Transverse colon (tissue), 4 donors: ENCODE results near the gene CTCF. TPM values are rescaled to one million over a fixed set of nuclear protein-coding genes. Genes with fewer than 3 reads are reported as not detected.

ENCODE experiments used
- DNase-seq: peaks from one replicate; pipeline ENCODE4 v3.0.0-alpha.2; 2019
- H3K27ac ChIP-seq, 4 donors: fragments of 200-600 bp; sonication (generic); 2 replicates each; pipeline ENCODE4 v1.5.1; 2016 to 2018; ENCODE audit warnings: inconsistent platforms in 4 of 4
- H3K27me3 ChIP-seq: fragments of 200-600 bp; sonication (generic); 2 replicates; pipeline ENCODE4 v1.5.1; 2017; ENCODE audit warnings: inconsistent platforms
- H3K36me3 ChIP-seq, 4 donors: fragments of 200-600 bp; sonication (generic); 2 replicates each; pipeline ENCODE4 v1.5.1; 2017 to 2019; ENCODE audit warnings: inconsistent platforms in 4 of 4
- H3K4me1 ChIP-seq, 4 donors: fragments of 200-600 bp; sonication (generic); 2 replicates each; pipeline ENCODE4 v1.5.1; 2017 to 2020; ENCODE audit warnings: inconsistent platforms in 4 of 4
- H3K4me3 ChIP-seq, 4 donors: fragments of 200-600 bp; sonication (generic); 1 replicate in 1 of 4; 2 replicates in 3 of 4; pipeline versions ENCODE4 v1.5.1 to v1.6.1; 2017 to 2019; ENCODE audit warnings: inconsistent platforms in 4 of 4
- H3K9me3 ChIP-seq, 2 donors: fragments of 200-600 bp; sonication (generic); 2 replicates each; pipeline ENCODE4 v1.5.1; 2017 to 2019; ENCODE audit warnings: inconsistent platforms in 2 of 2
- EP300 ChIP-seq: sonication (generic); formaldehyde crosslinking; IDR thresholded peaks from one replicate; pipeline ENCODE4 v1.6.1; 2017; ENCODE audit warnings: antibody characterized with exemption, low read depth
- POLR2A ChIP-seq: fragments of 450-650 bp; IDR thresholded peaks from one replicate; pipeline ENCODE4 v1.6.1; 2016; ENCODE audit warnings: antibody characterized with exemption, mild to moderate bottlenecking, moderate library complexity
- POLR2AphosphoS5 ChIP-seq, 3 donors: sonication (generic); formaldehyde crosslinking; IDR thresholded peaks; one replicate each; pipeline ENCODE4 v1.6.1; 2016; ENCODE audit warnings: antibody characterized with exemption in 3 of 3
- WGBS, 2 donors: methylation state at CpG; one replicate each; pipeline ENCODE4 v1.1.5; 2018; ENCODE audit warnings: low coverage in 1 of 2; 5-methylcytosine and 5-hydroxymethylcytosine counted together
- in situ Hi-C, 4 donors: fragments of 200-750 bp; cut with MboI; loops; one replicate each; pipeline versions ENCODE4 v1.15.0 to v1.15.1; 2017; ENCODE audit warnings: low sequenced_read_pairs in 3 of 4, low pct_ligation_motif_present in 1 of 4, low pct_unique_long_range_greater_than_20kb in 1 of 4
- intact Hi-C: fragments of 100-400 bp; cut with DNase I; formaldehyde crosslinking; loops from one replicate; pipeline ENCODE4 v1.15.1; 2023; ENCODE audit warnings: low total_unique reads
- total RNA-seq, 4 donors: library from RNA; depleted of rRNA; stranded (reverse); fragments of >200 nt; gene quantifications; one replicate each; pipeline ENCODE4 v1.1.0, GENCODE V29; 2016
- TF ChIP-seq, protein P1 (sequence below), 5 experiments: fragments of 200-600 bp in 3 of 5; fragments of 450-650 bp in 2 of 5; sonication (generic) in 3 of 5; IDR thresholded peaks; 1 replicate in 2 of 5; 2 replicates in 3 of 5; pipeline ENCODE4 v1.5.1; 2016 to 2017; ENCODE audit warnings: antibody characterized with exemption in 5 of 5, inconsistent platforms in 3 of 5, mild to moderate bottlenecking in 2 of 5, moderate library complexity in 1 of 5

Gene CTCF
- total RNA-seq, 4 donors from 2014 or later: 40.0 to 46.8 (median 41.9) TPM

DNA sequence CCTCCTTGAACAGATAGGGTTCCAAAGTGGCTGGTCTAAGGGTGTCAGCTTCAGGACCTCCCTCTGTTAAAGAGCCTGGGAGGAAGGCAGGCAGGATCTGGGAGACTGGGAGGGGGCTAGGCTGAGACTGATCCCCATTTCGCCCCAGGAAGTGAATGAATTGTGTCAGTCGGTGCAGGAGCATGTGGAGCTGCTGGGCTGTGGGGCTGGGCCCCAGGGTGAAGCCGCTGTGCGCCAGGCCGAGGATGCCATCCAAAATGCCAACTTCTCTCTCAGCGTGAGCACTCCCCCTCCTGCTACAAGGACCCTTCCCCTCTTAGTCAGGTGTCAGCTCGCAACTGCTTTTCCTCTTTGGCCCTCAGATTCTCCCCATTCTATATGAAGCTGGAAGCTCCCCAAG, 88.7 kb downstream of the CTCF start:
- DNase-seq: no peak
- H3K4me3 ChIP-seq: no peak overlapping the region
- intact Hi-C loops (no loop called here), in situ Hi-C loops (loop anchor here in 2 of 4 donors (25.0 kb wide), 1 partner anchor 89 kb away; the partner anchor contains the start of gene CTCF (in 2 of the 2))
- H3K27ac ChIP-seq: no peak overlapping the region
- 93% methylated on average over 7 of the region's 7 CpGs; no CpG with 5 or more reads in 1 of the 2 donors for WGBS, 2 donors
- H3K27me3 ChIP-seq: peaks cover 97% of the 10 kb centered on the region
- peaks cover 6 to 18% (median 10%) of the 10 kb centered on the region in 4 donors for H3K4me1 ChIP-seq
- TF ChIP-seq EP300 (no peak), POLR2A (no peak), POLR2AphosphoS5 (IDR thresholded peaks at IDR 0.05) (no peak)
- TF ChIP-seq, protein P1, sequence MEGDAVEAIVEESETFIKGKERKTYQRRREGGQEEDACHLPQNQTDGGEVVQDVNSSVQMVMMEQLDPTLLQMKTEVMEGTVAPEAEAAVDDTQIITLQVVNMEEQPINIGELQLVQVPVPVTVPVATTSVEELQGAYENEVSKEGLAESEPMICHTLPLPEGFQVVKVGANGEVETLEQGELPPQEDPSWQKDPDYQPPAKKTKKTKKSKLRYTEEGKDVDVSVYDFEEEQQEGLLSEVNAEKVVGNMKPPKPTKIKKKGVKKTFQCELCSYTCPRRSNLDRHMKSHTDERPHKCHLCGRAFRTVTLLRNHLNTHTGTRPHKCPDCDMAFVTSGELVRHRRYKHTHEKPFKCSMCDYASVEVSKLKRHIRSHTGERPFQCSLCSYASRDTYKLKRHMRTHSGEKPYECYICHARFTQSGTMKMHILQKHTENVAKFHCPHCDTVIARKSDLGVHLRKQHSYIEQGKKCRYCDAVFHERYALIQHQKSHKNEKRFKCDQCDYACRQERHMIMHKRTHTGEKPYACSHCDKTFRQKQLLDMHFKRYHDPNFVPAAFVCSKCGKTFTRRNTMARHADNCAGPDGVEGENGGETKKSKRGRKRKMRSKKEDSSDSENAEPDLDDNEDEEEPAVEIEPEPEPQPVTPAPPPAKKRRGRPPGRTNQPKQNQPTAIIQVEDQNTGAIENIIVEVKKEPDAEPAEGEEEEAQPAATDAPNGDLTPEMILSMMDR (IDR thresholded peaks at IDR 0.05): no peak
- H3K9me3 ChIP-seq: no peaks in the 10 kb centered on the region
- no peaks in the 10 kb centered on the region for H3K36me3 ChIP-seq

- in situ Hi-C loops (loop anchor here in 2 of 4 donors (25.0 kb wide), 1 partner anchor 90 kb away; the partner anchor contains the start of gene CTCF (in 2 of the 2)), intact Hi-C loops (no loop called here)
- Histone ChIP-seq H3K27me3 (peaks cover 89% of the 10 kb centered on the region), H3K9me3 (no peaks in the 10 kb centered on the region), H3K27ac (no peak overlapping the region), H3K4me3 (no peak overlapping the region), H3K4me1 (peaks cover 6 to 18% (median 10%) of the 10 kb centered on the region in 4 donors), H3K36me3 (no peaks in the 10 kb centered on the region)
- no peak for DNase-seq
- TF ChIP-seq, protein P1 (IDR thresholded peaks at IDR 0.05): no peak
- TF ChIP-seq POLR2AphosphoS5 (IDR thresholded peaks at IDR 0.05) (no peak), POLR2A (no peak), EP300 (no peak)
- 69% methylated on average over 4 of the region's 4 CpGs; no CpG with 5 or more reads in 1 of the 2 donors for WGBS, 2 donors
These were observed 89.5 kb downstream of the CTCF start for GRCh38 chr16:67651847-67652246.

GRCh38 chr16:67652578-67653127, 90.3 kb downstream of the CTCF start:
- intact Hi-C loops (no loop called here), in situ Hi-C loops (loop anchor here in 2 of 4 donors (25.0 kb wide), 1 partner anchor 90 kb away; the partner anchor contains the start of gene CTCF (in 2 of the 2))
- 10% methylated on average over 14 of the region's 59 CpGs; no CpG with 5 or more reads in 1 of the 2 donors for WGBS, 2 donors
- Histone ChIP-seq H3K36me3 (no peaks in the 10 kb centered on the region), H3K4me1 (peaks cover 6 to 18% (median 10%) of the 10 kb centered on the region in 4 donors), H3K9me3 (no peaks in the 10 kb centered on the region), H3K4me3 (peak overlapping the region in 3 of 4 donors; percentile 14 to 43 (median 22)), H3K27me3 (peaks cover 81% of the 10 kb centered on the region), H3K27ac (no peak overlapping the region)
- no peak for TF ChIP-seq POLR2A
- TF ChIP-seq POLR2AphosphoS5 (IDR thresholded peaks at IDR 0.05): no peak
- TF ChIP-seq, protein P1 (IDR thresholded peaks at IDR 0.05): no peak
- TF ChIP-seq EP300: no peak
- no peak for DNase-seq

- no peak for TF ChIP-seq POLR2AphosphoS5 (IDR thresholded peaks at IDR 0.05)
- TF ChIP-seq, protein P1 (IDR thresholded peaks at IDR 0.05): peak in 1 of 5 experiments; percentile 13
- Histone ChIP-seq H3K36me3 (no peaks in the 10 kb centered on the region), H3K4me1 (peaks cover 6 to 15% (median 10%) of the 10 kb centered on the region in 4 donors), H3K9me3 (no peaks in the 10 kb centered on the region), H3K27ac (no peak overlapping the region), H3K27me3 (peaks cover 75% of the 10 kb centered on the region), H3K4me3 (peak overlapping the region in 3 of 4 donors; percentile 14 to 43 (median 22))
- WGBS, 2 donors: 22% methylated on average over 33 of the region's 68 CpGs; no CpG with 5 or more reads in 1 of the 2 donors
- no peak for DNase-seq
- intact Hi-C loops (no loop called here), in situ Hi-C loops (loop anchor here in 2 of 4 donors (25.0 kb wide), 1 partner anchor 91 kb away; the partner anchor contains the start of gene CTCF (in 2 of the 2))
These were observed 90.9 kb downstream of the CTCF start for GRCh38 chr16:67653128-67653788.
